ENCODE measurements around the gene LEMD1. TPM values are rescaled to one million over a fixed set of nuclear protein-coding genes. Genes with fewer than 3 reads are reported as not detected.

LEMD1 gene
- total RNA-seq, 1 donor from 2014 or later: not detected

- H3K4me3 ChIP-seq: peak overlapping the region; percentile 47 to 59
- no peaks in the 10 kb centered on the region for H3K36me3 ChIP-seq
- H3K4me1 ChIP-seq: peaks cover 10% of the 10 kb centered on the region
- no peak overlapping the region for H3K27ac ChIP-seq
- H3K9me3 ChIP-seq: no peaks in the 10 kb centered on the region
- TF ChIP-seq CTCF (IDR thresholded peaks at IDR 0.05) (no peak), POLR2AphosphoS5 (IDR thresholded peaks at IDR 0.05; ENCODE audit: insufficient read depth in 1 of 2, low read depth in 1 of 2) (no peak), POLR2A (IDR thresholded peaks at IDR 0.05) (no peak)
- intact Hi-C loops (cut with DNase I): no loop called here
- DNase-seq (ENCODE audit: extremely low spot score in 2 of 2): no peak
- no peaks in the 10 kb centered on the region for H3K27me3 ChIP-seq
These were observed 8.2 kb upstream of the LEMD1 start for GRCh38 chr1:205429762-205430695.

- no peak overlapping the region for H3K27ac ChIP-seq
- no peaks in the 10 kb centered on the region for H3K27me3 ChIP-seq
- no peak overlapping the region for H3K4me3 ChIP-seq
- no peak for TF ChIP-seq CTCF (IDR thresholded peaks at IDR 0.05)
- no peak for TF ChIP-seq POLR2AphosphoS5 (IDR thresholded peaks at IDR 0.05; ENCODE audit: insufficient read depth in 1 of 2, low read depth in 1 of 2)
- TF ChIP-seq POLR2A (IDR thresholded peaks at IDR 0.05): no peak
- intact Hi-C loops (cut with DNase I): no loop called here
- no peaks in the 10 kb centered on the region for H3K4me1 ChIP-seq
- no peaks in the 10 kb centered on the region for H3K9me3 ChIP-seq
- H3K36me3 ChIP-seq: no peaks in the 10 kb centered on the region
- no peak for DNase-seq (ENCODE audit: extremely low spot score in 2 of 2)
These were observed 3.2 kb upstream of the LEMD1 start for GRCh38 chr1:205424901-205425600.

- Histone ChIP-seq H3K27ac (no peak overlapping the region), H3K9me3 (no peaks in the 10 kb centered on the region), H3K36me3 (no peaks in the 10 kb centered on the region), H3K4me3 (no peak overlapping the region), H3K4me1 (no peaks in the 10 kb centered on the region), H3K27me3 (no peaks in the 10 kb centered on the region)
- no peak for TF ChIP-seq POLR2AphosphoS5 (IDR thresholded peaks at IDR 0.05; ENCODE audit: insufficient read depth in 1 of 2, low read depth in 1 of 2)
- TF ChIP-seq CTCF (IDR thresholded peaks at IDR 0.05): no peak
- no peak for TF ChIP-seq POLR2A (IDR thresholded peaks at IDR 0.05)
- DNase-seq (ENCODE audit: extremely low spot score in 2 of 2): no peak
- intact Hi-C loops (cut with DNase I): no loop called here
These were observed 2.1 kb upstream of the LEMD1 start for GRCh38 chr1:205423814-205424399.

- Histone ChIP-seq H3K27ac (no peak overlapping the region), H3K9me3 (no peaks in the 10 kb centered on the region), H3K4me1 (no peaks in the 10 kb centered on the region), H3K27me3 (no peaks in the 10 kb centered on the region), H3K4me3 (no peak overlapping the region), H3K36me3 (no peaks in the 10 kb centered on the region)
- TF ChIP-seq POLR2A (IDR thresholded peaks at IDR 0.05): no peak
- TF ChIP-seq POLR2AphosphoS5 (IDR thresholded peaks at IDR 0.05; ENCODE audit: insufficient read depth in 1 of 2, low read depth in 1 of 2): no peak
- TF ChIP-seq CTCF (IDR thresholded peaks at IDR 0.05): no peak
- DNase-seq (ENCODE audit: extremely low spot score in 2 of 2): no peak
- intact Hi-C loops (cut with DNase I): no loop called here
These were observed 1.3 kb upstream of the LEMD1 start for GRCh38 chr1:205422993-205423642.

All from vagina (tissue), 2 donors.